Measurements from ENCODE around the gene DAGLB.
"Not testable (repeated sequence)": the region's sequence is repeated elsewhere in the genome, so short reads cannot be mapped to it uniquely, and the experiment has no call there.

The DAGLB gene

DNA sequence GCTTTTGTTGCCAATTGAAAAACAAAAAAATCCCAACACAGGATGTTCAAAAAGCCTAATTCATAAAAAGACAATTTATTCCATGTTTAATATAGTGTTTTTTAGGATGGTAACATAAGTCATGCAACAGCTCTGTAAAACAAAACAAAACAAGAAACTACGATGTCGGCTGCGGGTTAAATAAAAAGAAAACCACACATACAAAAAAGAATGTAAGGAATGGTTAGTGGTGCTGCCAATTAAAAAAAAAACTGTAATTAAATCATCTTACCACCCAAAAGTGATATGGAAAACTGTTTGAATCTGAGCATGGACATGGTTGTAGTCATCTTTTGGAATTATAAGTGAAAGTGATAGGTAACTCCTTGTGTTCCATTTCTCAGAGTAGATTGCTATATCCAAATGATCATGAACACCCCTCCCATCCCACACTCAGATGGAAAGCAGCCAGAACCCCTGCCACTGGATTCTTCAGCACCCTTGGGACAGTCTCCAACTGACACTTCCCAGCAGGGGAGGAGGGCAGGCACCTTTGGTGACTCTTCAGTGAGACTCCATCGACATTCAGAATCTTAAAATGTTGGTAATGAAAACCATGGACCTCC lies 14.3 kb upstream of the DAGLB start:
- no peak for DNase-seq (ENCODE audit: low read depth in 1 of 2, low spot score in 1 of 2)

DNA sequence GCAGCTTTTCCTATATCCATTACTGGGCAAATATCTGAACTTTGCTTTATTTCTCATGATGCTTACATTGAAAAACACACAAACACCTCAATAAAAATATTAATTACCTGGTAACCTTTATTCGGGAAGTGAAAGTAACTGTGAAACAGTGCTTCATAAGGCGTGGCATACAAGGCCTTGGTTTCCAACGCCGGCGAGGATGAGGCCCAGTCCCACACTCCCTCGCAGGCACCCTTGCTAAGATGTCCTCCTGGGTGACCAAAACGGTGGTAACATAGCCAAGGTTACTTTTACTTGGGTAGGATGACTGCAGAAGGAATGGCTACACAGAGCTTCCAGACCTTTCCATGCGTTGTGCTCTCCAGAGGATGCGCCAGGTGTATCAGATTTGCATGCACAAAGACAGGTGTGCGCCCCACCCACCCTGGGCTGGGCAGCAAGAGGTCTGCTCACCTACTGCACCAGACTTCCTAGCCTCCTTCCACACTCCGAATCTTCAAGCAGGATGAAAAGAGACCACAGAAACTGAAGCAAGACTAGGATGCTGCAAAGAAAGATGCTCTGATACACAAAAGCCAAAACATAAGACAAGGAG lies 13.3 kb upstream of the DAGLB start:
- no peak for DNase-seq (ENCODE audit: low read depth in 1 of 2, low spot score in 1 of 2)

DNA sequence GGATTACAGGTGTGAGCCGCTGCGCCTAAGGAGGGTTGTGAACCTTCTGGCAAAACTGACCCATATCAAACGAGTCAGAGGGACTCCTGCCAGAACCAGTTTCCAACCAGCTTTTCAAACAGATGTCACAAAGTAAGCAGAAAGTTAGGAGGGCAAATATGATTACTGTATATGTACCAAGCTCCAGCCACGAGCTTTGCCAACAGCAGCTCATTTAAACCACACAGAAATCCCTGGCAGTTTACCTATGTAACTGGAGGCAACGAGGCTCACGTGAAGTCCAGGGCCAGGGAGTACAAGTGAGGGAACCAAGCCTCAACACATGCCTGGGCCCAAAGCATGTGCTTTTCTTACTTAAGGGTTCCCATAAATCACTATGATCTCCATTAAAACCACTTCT lies 12.5 kb upstream of the DAGLB start:
- DNase-seq (ENCODE audit: low read depth in 1 of 2, low spot score in 1 of 2), result no peak

DNA sequence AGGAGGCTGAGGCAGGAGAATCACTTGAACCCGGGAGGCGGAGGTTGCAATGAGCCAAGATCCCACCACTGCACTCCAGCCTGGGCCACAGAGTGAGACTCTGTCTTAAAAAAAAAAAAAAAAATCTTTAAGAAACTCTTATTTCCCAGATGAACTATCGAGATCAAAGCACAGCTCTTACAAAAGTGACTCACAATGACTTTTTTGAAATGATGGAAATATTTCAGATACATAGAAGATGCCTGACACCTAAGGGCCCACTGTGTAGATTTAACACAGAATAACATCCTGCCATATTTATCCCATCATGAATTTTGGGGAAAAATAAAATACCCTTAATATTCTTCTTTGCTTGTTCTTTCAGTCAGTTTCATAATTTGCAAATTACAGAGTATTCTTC lies 10.9 kb upstream of the DAGLB start:
- not testable (repeated sequence) for DNase-seq (ENCODE audit: low read depth in 1 of 2, low spot score in 1 of 2)

DNA sequence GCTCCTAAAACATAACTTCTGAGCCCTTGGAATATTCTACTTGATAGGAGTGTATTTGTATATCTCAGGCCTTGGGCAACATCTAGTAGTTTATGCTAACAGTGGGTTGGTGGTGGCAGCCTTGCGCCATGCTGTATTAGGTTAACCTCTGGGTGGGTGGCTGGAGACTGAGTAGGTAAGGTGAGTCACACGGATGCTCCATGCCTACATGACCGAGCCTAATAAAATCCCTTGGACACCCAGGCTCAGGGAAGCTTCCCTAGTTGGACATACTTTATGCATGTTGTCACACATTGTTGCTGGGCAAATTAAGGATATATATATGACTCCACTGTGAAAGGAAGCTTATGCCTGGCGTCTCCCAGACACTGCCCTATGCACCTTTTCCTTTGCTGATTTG lies 6.0 kb upstream of the DAGLB start:
- no peak for DNase-seq (ENCODE audit: low read depth in 1 of 2, low spot score in 1 of 2)

DNA sequence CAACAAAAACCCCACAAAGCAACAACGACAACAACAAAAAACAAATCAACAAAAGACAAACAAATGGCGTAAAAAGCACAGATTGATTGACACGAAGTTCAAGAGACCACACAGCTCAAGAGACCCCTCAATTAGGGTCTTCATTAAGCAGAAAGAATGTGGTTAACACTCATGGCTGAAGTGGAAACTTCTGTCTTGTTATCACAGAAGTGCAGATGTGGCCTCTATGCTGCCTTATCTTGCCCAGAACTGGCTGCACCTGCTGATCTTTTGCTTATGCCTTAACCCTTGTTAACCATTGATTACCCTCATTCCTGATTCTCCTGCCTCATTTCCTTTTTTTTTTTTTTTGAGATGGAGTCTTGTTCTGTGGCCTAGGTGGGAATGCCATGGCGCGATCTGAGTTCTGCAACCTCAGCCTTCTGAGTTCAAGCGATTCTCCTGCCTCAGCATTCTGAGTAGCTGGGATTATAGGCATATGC lies 3.5 kb upstream of the DAGLB start:
- no peak for DNase-seq (ENCODE audit: low read depth in 1 of 2, low spot score in 1 of 2)

DNA sequence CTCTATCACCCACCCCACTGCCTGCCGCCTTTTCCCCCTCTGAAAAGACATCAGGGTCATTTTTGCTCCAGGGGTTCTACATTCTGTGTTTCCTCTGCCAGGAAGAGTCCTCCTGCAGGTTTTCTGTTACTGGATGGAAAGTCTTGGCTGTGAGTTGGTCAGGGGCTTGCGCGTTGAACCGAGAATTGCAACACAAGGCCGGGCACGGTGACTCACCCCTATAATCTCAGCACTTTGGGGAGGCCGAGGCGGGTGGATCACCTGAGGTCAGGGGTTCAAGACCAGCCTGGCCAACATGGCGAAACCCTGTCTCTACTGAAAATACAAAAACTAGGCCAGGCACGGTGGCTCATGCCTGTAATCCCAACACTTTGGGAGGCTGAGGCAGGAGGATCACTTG lies 2.8 kb upstream of the DAGLB start:
- not testable (repeated sequence) for DNase-seq (ENCODE audit: low read depth in 1 of 2, low spot score in 1 of 2)

DNA sequence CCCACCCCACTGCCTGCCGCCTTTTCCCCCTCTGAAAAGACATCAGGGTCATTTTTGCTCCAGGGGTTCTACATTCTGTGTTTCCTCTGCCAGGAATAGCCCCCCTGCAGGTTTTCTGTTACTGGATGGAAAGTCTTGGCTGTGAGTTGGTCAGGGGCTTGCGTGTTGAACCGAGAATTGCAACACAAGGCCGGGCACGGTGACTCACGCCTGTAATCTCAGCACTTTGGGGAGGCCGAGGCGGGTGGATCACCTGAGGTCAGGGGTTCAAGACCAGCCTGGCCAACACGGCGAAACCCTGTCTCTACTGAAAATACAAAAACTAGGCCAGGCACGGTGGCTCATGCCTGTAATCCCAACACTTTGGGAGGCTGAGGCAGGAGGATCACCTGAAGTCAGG lies 2.1 kb upstream of the DAGLB start:
- DNase-seq (ENCODE audit: low read depth in 1 of 2, low spot score in 1 of 2), result not testable (repeated sequence)

DNA sequence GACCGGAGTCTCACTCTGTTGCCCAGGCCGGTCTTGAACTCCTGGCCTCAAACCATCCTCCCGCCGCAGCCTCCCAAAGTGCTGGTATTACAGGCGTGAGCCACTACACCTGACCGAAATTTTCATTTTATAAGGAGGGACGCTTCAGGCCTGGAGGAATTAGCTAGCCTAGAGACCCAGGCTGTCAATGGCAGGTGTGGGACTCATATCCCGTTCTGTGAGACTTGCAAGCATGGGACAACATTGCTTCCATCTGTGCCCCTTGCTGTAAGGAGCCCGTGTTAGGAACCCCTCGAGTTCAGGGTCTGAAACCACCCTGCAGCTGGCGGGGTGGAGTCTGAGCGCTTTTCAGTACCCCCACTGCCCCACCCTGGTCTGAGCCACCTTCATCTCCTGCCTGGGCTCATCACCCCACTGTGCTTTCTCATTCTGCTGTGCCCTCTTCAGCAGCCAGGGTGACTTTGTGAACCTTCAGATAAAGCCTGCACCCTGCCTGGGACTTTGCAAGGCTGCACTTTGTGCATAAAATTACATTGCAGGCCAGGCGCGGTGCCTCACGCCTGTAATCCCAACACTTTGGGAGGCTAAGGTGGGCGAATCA lies 1.3 kb upstream of the DAGLB start:
- DNase-seq (ENCODE audit: low read depth in 1 of 2, low spot score in 1 of 2), result no peak

DNA sequence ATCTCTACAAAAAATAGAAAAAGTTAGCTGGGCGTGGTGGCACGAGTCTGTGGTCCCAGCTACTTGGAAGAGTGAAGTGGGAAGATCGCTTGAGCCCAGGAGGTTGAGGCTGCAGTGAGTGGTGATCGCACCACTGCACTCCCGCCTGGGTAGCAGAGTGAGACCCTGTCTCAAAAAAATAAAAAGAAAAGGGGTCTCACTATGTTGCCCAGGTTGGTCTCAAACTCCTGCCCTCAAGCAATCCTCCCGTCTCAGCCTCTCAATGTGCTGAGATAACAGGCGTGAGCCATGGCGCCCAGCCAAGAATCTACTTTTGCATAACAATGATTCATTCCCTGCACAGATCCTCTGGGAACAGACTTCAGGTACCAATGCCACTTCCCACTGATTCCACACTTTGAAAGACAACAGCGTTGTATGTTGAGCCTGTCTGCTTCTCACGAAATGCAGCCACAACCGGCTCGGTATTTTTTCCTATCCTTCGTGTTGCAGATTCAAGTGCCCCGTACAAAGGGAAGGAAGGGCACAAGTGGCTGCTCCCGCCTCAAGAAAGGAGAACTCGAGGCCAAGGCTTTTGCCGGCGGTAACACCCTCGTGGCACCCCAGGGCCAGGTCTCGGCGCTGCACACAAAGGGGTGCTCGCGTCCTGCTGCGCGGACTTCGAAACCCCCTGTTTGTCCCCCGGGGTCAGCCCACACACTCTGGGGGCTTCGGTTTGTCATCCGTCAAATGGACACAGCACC lies 745 bp downstream of the DAGLB start:
- DNase-seq (ENCODE audit: low read depth in 1 of 2, low spot score in 1 of 2), result peak; percentile 17 to 22

DNA sequence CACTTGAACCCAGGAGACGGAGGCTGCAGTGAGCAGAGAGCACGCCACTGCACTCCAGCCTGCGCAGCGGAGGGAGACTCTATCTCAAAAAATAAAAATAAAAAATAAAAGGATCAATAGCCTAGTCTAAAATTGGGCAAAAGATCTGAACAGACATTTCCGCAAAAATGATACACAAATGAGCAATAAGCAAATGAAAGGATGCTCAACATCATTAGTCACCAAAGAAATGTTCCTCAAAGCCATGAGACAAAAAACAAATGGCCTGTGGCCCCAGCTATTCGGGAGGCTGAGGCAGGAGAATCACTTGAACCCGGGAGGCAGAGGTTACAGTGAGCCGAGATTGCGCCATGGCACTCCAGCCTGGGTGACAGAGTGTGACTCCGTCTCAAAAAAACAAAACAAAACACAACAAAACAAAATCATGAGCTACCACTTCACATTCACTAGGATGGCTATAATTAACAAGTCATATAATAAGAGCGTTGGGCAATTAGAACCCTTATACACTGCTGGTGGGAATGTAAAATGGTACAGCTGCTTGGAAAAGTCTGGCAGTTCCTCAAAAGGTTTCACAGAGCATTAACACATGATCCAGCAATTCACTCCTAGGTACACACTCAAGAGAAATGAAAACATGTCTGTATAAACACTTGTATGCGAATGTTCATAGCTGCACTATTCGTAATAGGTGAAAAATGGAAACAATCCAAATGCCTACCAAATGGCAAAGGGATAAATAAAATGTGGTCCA lies 3.1 kb downstream of the DAGLB start:
- DNase-seq (ENCODE audit: low read depth in 1 of 2, low spot score in 1 of 2), result no peak

DNA sequence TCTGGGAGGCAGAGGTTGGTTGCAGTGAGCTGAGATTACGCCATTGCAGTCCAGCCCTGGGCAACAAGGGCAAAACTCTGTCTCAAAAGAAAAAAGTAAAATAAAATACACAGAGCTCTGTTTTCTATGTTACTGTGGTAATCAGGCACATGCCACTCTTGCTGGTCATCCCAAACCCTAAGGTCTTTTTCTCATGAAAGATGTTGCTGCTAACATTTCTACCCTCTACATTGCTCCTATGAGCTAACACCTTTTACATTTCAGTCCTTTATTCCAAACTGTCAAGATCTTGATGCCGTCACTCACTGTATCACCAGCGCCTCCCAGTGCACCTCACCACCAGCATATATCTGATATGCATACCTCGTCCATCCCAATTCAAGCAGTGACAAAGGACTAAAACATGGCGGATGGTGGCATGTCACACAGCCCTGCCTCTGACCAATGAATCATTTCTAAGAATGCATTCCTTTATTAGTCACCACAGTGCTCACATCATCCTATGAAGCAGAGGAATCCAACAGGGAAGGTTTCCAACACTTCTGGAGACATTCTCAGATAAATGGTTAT lies 4.3 kb downstream of the DAGLB start:
- no peak for DNase-seq (ENCODE audit: low read depth in 1 of 2, low spot score in 1 of 2)

DNA sequence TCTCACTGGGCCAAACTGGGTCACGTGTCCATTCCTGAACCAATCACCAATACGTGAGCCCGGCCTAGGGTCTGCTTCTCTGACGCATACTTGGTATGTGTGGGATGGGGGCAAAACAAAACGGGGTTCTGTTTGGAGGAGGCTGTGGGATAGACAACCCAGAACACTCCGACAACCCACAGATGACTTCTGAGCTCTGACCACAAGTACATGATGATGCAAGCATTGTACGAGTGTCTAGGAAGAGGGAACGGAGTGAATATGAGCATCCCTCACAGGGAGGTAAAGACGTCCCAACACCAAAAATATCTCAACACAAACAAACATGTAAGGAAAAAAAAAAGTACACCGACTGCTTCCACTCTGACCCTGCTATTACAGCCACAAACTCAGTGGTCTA lies 5.6 kb downstream of the DAGLB start:
- DNase-seq (ENCODE audit: low read depth in 1 of 2, low spot score in 1 of 2), result no peak

DNA sequence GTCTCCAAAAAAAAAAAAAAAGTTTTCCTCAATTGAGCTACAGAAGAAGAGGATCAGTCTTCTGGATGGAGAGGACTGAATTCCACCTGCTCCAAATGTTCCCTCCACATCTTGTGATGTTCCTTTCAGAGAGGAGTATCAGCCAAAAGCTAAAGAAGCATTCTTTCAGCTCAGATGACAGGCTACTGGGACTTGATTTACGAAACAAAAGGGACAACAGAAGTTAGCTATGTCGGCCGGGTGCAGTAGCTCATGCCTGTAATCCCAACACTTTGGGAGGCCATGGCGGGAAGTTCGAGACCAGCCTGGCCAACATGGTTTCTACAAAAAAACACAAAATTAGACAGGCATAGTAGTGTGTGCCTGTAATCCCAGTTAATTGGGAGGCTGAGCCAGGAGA lies 7.4 kb downstream of the DAGLB start:
- DNase-seq (ENCODE audit: low read depth in 1 of 2, low spot score in 1 of 2), result no peak

DNA sequence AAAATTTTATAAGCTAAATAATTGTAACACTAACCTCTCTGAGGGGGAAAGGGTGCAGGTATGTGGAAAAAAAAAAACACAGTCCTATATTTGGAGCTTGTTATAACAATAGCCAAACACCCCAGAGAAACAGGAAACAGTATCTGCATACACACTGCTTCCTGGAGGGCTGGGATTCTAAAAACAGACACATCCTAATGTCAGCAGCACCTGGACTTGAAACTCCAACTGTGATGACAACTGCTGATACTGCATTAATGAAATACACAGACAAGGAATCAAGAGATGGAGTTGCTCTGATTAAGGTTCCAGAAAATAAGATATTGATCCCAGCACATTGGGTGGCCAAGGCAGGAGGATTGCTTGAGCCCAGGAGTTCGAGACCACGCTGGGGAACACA lies 9.3 kb downstream of the DAGLB start:
- DNase-seq (ENCODE audit: low read depth in 1 of 2, low spot score in 1 of 2), result no peak

DNA sequence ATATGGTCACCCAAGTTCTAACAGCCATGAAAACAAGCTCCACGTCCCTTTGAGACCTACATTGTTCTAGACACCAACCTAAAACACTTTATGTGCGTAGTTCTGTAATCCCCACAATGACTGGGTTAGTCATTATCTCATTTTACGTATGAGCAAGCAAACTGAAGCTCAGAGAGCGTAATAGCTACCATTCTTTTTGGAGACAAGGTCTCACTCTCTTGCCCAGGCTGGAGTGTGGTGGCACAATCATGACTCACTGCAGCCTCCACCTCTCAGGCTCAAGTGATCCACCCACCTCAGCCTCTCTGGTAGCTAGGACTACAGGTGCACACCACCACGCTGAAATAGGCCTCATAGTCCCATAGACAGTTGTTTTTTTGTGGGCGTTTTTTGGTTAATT lies 10.5 kb downstream of the DAGLB start:
- no peak for DNase-seq (ENCODE audit: low read depth in 1 of 2, low spot score in 1 of 2)

DNA sequence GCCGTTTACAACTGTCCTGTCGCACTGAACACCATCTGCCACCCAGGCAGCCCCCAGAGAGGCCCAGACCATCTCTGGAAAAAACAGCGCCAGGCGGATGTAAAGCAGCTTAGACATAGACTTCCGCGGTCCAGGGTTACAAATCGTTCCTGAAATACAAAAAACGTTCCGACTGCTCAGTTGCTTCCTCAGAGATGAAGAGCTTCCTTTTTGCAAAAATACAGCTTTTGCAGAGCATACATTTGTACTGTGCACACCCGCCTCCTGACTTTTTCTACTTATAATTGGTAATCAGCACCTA lies 11.4 kb downstream of the DAGLB start:
- no peak for DNase-seq (ENCODE audit: low read depth in 1 of 2, low spot score in 1 of 2)

DNA sequence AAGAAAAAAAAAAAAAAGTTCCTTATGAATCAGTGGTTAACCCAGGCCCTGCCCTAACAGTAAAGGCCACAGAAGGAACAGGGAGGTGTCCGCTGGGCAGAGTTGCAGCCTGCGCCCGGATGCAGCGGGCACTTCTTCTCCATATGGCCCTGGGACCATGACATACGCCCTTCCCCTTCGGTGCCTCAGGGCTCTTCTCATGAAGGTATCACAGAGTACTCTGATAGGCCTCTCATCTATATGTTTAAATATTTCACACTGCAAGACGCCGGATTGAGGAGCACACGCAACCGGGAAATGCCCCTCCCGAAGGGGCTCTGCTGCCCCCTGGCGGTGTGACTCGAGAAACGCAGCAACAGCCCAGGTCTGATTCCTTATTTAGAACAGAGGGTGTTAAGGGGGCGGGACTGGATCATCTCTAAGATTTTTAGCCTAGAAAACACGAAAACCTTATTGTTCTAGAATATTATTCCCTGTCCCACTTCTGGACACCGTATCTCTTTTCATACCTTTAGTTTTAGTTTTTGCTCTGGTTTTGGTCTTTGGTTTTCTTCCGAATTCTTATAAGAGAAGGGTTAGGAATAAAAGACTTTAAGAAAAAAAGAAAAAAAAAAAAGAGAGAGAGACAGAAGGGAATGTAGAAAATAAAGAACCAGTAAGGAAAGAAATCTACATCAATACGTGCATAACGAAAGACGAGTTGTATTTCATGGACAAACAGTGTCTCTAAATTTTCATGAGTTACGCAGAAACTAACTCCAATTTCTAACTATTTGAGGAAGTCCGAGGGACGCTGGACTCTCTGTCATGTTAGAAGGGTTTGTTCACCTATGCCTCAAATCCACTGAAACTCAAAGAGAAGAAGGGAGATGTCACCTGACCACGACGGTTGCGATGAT lies 12.0 kb downstream of the DAGLB start:
- DNase-seq (ENCODE audit: low read depth in 1 of 2, low spot score in 1 of 2), result peak; percentile 81 to 82

DNA sequence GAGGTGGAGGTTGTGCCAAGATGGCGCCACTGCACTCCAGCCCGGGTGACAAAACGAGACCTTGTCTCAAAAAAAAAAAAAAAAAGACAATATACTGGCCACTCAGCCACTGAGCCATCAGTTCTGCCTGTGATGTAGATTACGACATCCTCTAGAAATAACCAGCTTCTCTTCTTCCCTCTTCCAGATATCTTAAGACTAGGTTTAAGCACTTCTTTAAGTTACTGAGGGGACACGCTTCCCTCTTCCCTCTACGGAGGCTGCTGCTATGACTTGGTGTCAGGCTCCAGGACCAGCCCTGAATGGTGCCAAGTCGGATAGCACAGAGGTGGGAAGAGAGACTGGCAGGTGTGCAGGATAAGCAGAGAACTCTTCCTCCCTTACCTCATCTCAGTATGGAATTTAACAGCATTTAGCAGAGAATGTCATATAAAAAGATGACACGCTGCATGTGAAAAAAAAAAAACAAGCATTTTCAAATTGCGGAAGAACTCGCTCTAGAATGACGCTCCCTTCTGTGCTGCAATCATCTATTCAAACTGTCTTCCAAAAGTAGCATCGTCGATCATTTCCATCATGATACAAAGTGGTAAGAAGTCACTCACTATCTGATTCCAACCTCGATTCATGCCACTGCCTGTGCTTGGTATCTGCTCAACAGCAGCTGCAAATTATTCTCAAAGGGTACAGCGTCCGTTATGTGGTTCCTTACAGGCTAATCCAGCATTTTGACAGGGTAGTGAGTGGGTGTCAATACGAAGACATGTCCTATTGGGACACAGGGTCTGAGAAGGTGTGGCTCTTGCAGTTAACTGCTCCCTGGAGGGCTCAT lies 13.8 kb downstream of the DAGLB start:
- no peak for DNase-seq (ENCODE audit: low read depth in 1 of 2, low spot score in 1 of 2)

Measured in activated CD4-positive, alpha-beta T cell treated with anti-CD3 and anti-CD28 coated beads, Interleukin-2, amount 50 U/mL, for 24 hours (primary cell).